Heart left ventricle (tissue), 13 donors: Measurements from ENCODE around the gene WNT11.

Experiments
- POLR2A ChIP-seq, 2 donors: fragments of 450-650 bp; IDR thresholded peaks; one replicate each; pipeline ENCODE4 v1.6.1; 2017; ENCODE audit warnings: antibody characterized with exemption in 2 of 2, mild to moderate bottlenecking in 2 of 2, moderate library complexity in 2 of 2
- TF ChIP-seq, protein P1 (sequence below), 12 donors: fragments of 200-600 bp; sonication (generic) in 4 of 12; IDR thresholded peaks; one replicate each; pipeline versions ENCODE4 v1.5.0 to v1.8.0; 2018 to 2022; ENCODE audit warnings: antibody characterized with exemption in 12 of 12, mild to moderate bottlenecking in 5 of 12
- donor health status: ischemic (EF 13 %, LVEDD 7.1; RV severe dilation, severe dysfunction).
- donor health status: DM: no; HTN: yes; CAD: no.
- donor health status: DM: no; HTN: no; CAD: no.
- donor health status: ischemic (EF 25% LVEDD 6.9; RV normal size, moderate dysfunction).
- donor health status: ischemic (EF 25% LVEDD 5.7; RV mildly dilated, moderate dysfunction).
- donor health status: ischemic (EF 35%, LVEDD 5.7; RV mildly dilated, moderate dysfunction).
- donor health status: nonischemic (EF 11% LVEDD 7.7; RV severe dilation, severe dysfunction).
- donor health status: DM: yes; HTN: yes; CAD: no.
- donor health status: PGD.
- donor health status: ischemic (EF 29% LVEDD 5.4; RV normal size, mild dysfunction).
- donor health status: nonischemic (EF 23%, LVEDD 6.1; RV moderate dilation, normal function).

GRCh38 chr11:76169473-76169896 lies 36.8 kb downstream of the WNT11 start:
- TF ChIP-seq, protein P1, sequence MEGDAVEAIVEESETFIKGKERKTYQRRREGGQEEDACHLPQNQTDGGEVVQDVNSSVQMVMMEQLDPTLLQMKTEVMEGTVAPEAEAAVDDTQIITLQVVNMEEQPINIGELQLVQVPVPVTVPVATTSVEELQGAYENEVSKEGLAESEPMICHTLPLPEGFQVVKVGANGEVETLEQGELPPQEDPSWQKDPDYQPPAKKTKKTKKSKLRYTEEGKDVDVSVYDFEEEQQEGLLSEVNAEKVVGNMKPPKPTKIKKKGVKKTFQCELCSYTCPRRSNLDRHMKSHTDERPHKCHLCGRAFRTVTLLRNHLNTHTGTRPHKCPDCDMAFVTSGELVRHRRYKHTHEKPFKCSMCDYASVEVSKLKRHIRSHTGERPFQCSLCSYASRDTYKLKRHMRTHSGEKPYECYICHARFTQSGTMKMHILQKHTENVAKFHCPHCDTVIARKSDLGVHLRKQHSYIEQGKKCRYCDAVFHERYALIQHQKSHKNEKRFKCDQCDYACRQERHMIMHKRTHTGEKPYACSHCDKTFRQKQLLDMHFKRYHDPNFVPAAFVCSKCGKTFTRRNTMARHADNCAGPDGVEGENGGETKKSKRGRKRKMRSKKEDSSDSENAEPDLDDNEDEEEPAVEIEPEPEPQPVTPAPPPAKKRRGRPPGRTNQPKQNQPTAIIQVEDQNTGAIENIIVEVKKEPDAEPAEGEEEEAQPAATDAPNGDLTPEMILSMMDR (IDR thresholded peaks at IDR 0.05): no peak
- no peak for TF ChIP-seq POLR2A (IDR thresholded peaks at IDR 0.05)
